Measurements from ENCODE around the gene ZNF280B. TPM values are rescaled to one million over a fixed set of nuclear protein-coding genes. Genes with fewer than 3 reads are reported as not detected.
A peak's percentile ranks its signal among the peaks of the same experiment; 100 is the strongest.

Gene ZNF280B
- total and polyA plus RNA-seq, 9 of the 15 experiments (the other 6 are each of a cell fraction or from before 2014, with no cell fraction given) = 7.7 to 29.9 (median 20.0) TPM

- no peak for TF ChIP-seq MTF1 (CRISPR knock-in tag; IDR thresholded peaks at IDR 0.05; ENCODE audit: borderline replicate concordance)
- TF ChIP-seq ARID4B (CRISPR knock-in tag; IDR thresholded peaks at IDR 0.05) = 0 out of 2 replicates have a peak, but pooled peaks have one; percentile 38
- no peak for TF ChIP-seq EP400 (IDR thresholded peaks at IDR 0.05)
- TF ChIP-seq MTA2 (IDR thresholded peaks at IDR 0.05; ENCODE audit: low read depth) = no peak
- 0 out of 2 replicates have a peak, but pooled peaks have one; percentile 71 for TF ChIP-seq ZC3H4 (CRISPR knock-in tag; IDR thresholded peaks at IDR 0.05; ENCODE audit: borderline replicate concordance)
These were observed 43.4 kb downstream of the ZNF280B start (continued) for GRCh38 chr22:22465094-22465602.

Measured in K562 (cell line).